WTC11 (cell line): ENCODE data around the gene ZMYND12.

ENCODE experiments used
- ATF1 ChIP-seq: sonication (generic); formaldehyde crosslinking; IDR thresholded peaks from 2 replicates; pipeline ENCODE4 v1.8.1; 2023; ENCODE audit warnings: mild to moderate bottlenecking, moderate library complexity, missing genetic modification reagents
- ESRRA ChIP-seq: sonication (generic); formaldehyde crosslinking; IDR thresholded peaks from 2 replicates; pipeline ENCODE4 v1.8.1; 2022; ENCODE audit warnings: mild to moderate bottlenecking, missing genetic modification reagents, borderline replicate concordance
- RORB ChIP-seq: fragments of 250-450 bp; sonication (Bioruptor Pico); IDR thresholded peaks from 2 replicates; pipeline ENCODE4 v1.9.0; 2021; ENCODE audit warnings: mild to moderate bottlenecking
- SMAD3 ChIP-seq: sonication (generic); formaldehyde crosslinking; IDR thresholded peaks from 2 replicates; pipeline ENCODE4 v1.8.0; 2022; ENCODE audit warnings: missing genetic modification reagents, mild to moderate bottlenecking, borderline replicate concordance
- ZNF138 ChIP-seq: sonication (generic); formaldehyde crosslinking; conservative IDR thresholded peaks from 2 replicates; pipeline ENCODE4 v1.8.1; 2022; ENCODE audit warnings: mild to moderate bottlenecking, moderate library complexity, missing genetic modification reagents
- ZNF263 ChIP-seq: sonication (generic); formaldehyde crosslinking; IDR thresholded peaks from 2 replicates; pipeline ENCODE4 v1.8.1; 2022; ENCODE audit warnings: low read depth, mild to moderate bottlenecking, moderate library complexity, missing genetic modification reagents
- TF ChIP-seq, protein P1 (sequence below): sonication (generic); formaldehyde crosslinking; conservative IDR thresholded peaks from 2 replicates; pipeline ENCODE4 v1.8.1; 2023; ENCODE audit warnings: mild to moderate bottlenecking, low read depth, missing genetic modification reagents, moderate library complexity
- TF ChIP-seq, protein P2 (sequence below): fragments of 200-600 bp; IDR thresholded peaks from 2 replicates; pipeline ENCODE4 v1.8.0; 2022; ENCODE audit warnings: antibody characterized with exemption
- TF ChIP-seq, protein P3 (sequence below): sonication (generic); formaldehyde crosslinking; IDR thresholded peaks from 2 replicates; pipeline ENCODE4 v1.8.1; 2023; ENCODE audit warnings: mild to moderate bottlenecking, missing genetic modification reagents, moderate library complexity
- TF ChIP-seq, protein P4 (sequence below): sonication (generic); formaldehyde crosslinking; IDR thresholded peaks from 2 replicates; pipeline ENCODE4 v1.8.1; 2023; ENCODE audit warnings: mild to moderate bottlenecking, missing genetic modification reagents, moderate library complexity
- TF ChIP-seq, protein P5 (sequence below): sonication (generic); formaldehyde crosslinking; IDR thresholded peaks from 2 replicates; pipeline ENCODE4 v1.8.0; 2022; ENCODE audit warnings: mild to moderate bottlenecking, missing genetic modification reagents
- TF ChIP-seq, protein P6 (sequence below): sonication (generic); formaldehyde crosslinking; IDR thresholded peaks from 2 replicates; pipeline ENCODE4 v1.8.0; 2022; ENCODE audit warnings: mild to moderate bottlenecking, missing genetic modification reagents
- TF ChIP-seq, protein P7 (sequence below): sonication (generic); formaldehyde crosslinking; conservative IDR thresholded peaks from 2 replicates; pipeline ENCODE4 v1.8.1; 2022; ENCODE audit warnings: mild to moderate bottlenecking, missing genetic modification reagents

DNA sequence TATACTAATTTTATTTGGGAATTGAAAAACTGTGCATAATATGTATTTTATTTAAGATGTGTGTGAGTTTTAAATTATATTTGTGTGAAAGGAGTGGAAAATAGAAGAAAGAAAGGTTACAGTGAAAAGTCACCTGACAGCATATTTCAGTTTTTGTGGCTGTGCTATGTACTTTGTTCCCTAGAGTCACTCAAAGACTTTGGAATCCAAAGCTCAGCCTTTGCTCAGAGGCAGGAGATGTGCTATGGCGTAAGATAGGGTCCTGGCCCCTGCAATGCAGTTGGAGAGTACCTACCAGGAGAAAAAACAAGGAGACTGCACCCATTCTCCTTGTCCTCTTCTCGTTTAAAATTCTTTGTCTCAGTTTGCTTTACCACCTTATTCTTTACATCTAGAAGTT, 10.2 kb upstream of the ZMYND12 start:
- TF ChIP-seq, protein P1, sequence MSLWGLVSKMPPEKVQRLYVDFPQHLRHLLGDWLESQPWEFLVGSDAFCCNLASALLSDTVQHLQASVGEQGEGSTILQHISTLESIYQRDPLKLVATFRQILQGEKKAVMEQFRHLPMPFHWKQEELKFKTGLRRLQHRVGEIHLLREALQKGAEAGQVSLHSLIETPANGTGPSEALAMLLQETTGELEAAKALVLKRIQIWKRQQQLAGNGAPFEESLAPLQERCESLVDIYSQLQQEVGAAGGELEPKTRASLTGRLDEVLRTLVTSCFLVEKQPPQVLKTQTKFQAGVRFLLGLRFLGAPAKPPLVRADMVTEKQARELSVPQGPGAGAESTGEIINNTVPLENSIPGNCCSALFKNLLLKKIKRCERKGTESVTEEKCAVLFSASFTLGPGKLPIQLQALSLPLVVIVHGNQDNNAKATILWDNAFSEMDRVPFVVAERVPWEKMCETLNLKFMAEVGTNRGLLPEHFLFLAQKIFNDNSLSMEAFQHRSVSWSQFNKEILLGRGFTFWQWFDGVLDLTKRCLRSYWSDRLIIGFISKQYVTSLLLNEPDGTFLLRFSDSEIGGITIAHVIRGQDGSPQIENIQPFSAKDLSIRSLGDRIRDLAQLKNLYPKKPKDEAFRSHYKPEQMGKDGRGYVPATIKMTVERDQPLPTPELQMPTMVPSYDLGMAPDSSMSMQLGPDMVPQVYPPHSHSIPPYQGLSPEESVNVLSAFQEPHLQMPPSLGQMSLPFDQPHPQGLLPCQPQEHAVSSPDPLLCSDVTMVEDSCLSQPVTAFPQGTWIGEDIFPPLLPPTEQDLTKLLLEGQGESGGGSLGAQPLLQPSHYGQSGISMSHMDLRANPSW, result no peak
- TF ChIP-seq RORB, result no peak
- TF ChIP-seq, protein P2, sequence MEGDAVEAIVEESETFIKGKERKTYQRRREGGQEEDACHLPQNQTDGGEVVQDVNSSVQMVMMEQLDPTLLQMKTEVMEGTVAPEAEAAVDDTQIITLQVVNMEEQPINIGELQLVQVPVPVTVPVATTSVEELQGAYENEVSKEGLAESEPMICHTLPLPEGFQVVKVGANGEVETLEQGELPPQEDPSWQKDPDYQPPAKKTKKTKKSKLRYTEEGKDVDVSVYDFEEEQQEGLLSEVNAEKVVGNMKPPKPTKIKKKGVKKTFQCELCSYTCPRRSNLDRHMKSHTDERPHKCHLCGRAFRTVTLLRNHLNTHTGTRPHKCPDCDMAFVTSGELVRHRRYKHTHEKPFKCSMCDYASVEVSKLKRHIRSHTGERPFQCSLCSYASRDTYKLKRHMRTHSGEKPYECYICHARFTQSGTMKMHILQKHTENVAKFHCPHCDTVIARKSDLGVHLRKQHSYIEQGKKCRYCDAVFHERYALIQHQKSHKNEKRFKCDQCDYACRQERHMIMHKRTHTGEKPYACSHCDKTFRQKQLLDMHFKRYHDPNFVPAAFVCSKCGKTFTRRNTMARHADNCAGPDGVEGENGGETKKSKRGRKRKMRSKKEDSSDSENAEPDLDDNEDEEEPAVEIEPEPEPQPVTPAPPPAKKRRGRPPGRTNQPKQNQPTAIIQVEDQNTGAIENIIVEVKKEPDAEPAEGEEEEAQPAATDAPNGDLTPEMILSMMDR, result no peak
- TF ChIP-seq, protein P3, sequence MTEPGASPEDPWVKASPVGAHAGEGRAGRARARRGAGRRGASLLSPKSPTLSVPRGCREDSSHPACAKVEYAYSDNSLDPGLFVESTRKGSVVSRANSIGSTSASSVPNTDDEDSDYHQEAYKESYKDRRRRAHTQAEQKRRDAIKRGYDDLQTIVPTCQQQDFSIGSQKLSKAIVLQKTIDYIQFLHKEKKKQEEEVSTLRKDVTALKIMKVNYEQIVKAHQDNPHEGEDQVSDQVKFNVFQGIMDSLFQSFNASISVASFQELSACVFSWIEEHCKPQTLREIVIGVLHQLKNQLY (CRISPR knock-in tag), result no peak
- TF ChIP-seq, protein P4, sequence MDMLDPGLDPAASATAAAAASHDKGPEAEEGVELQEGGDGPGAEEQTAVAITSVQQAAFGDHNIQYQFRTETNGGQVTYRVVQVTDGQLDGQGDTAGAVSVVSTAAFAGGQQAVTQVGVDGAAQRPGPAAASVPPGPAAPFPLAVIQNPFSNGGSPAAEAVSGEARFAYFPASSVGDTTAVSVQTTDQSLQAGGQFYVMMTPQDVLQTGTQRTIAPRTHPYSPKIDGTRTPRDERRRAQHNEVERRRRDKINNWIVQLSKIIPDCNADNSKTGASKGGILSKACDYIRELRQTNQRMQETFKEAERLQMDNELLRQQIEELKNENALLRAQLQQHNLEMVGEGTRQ, result no peak
- no peak for TF ChIP-seq ZNF138 (CRISPR knock-in tag)
- no peak for TF ChIP-seq ZNF263 (CRISPR knock-in tag)
- TF ChIP-seq, protein P5, sequence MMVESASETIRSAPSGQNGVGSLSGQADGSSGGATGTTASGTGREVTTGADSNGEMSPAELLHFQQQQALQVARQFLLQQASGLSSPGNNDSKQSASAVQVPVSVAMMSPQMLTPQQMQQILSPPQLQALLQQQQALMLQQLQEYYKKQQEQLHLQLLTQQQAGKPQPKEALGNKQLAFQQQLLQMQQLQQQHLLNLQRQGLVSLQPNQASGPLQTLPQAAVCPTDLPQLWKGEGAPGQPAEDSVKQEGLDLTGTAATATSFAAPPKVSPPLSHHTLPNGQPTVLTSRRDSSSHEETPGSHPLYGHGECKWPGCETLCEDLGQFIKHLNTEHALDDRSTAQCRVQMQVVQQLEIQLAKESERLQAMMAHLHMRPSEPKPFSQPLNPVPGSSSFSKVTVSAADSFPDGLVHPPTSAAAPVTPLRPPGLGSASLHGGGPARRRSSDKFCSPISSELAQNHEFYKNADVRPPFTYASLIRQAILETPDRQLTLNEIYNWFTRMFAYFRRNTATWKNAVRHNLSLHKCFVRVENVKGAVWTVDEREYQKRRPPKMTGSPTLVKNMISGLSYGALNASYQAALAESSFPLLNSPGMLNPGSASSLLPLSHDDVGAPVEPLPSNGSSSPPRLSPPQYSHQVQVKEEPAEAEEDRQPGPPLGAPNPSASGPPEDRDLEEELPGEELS (CRISPR knock-in tag), result no peak
- no peak for TF ChIP-seq ESRRA
- TF ChIP-seq, protein P6, sequence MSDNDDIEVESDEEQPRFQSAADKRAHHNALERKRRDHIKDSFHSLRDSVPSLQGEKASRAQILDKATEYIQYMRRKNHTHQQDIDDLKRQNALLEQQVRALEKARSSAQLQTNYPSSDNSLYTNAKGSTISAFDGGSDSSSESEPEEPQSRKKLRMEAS (CRISPR knock-in tag), result no peak
- TF ChIP-seq SMAD3 (CRISPR knock-in tag), result no peak
- TF ChIP-seq, protein P7, sequence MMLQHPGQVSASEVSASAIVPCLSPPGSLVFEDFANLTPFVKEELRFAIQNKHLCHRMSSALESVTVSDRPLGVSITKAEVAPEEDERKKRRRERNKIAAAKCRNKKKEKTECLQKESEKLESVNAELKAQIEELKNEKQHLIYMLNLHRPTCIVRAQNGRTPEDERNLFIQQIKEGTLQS, result no peak
- TF ChIP-seq ATF1 (CRISPR knock-in tag), result no peak
